Nephron (organoid): ENCODE measurements around the gene BICRAL.
"Not testable (repeated sequence)": the region's sequence is repeated elsewhere in the genome, so short reads cannot be mapped to it uniquely, and the experiment has no call there.

ENCODE experiments used
- H3K27ac Mint-ChIP-seq, 3 experiments: 2 replicates each; pipeline ENCODE4 v1.8.0; 2020; ENCODE audit warnings: mixed read lengths in 3 of 3, mild to moderate bottlenecking in 2 of 3, moderate library complexity in 1 of 3
- H3K27me3 Mint-ChIP-seq: 2 replicates; pipeline ENCODE4 v1.8.0; 2021; ENCODE audit warnings: low read depth, mild to moderate bottlenecking, moderate library complexity, mixed read lengths
- H3K36me3 Mint-ChIP-seq: 2 replicates; pipeline ENCODE4 v1.8.0; 2020; ENCODE audit warnings: low read depth, mixed read lengths
- H3K4me1 Mint-ChIP-seq: 2 replicates; pipeline ENCODE4 v1.8.0; 2020; ENCODE audit warnings: mixed read lengths
- H3K4me3 Mint-ChIP-seq, 3 experiments: 2 replicates each; pipeline ENCODE4 v1.8.0; 2020; ENCODE audit warnings: mild to moderate bottlenecking in 3 of 3, mixed read lengths in 3 of 3, moderate library complexity in 2 of 3
- H3K9me3 Mint-ChIP-seq: 2 replicates; pipeline ENCODE4 v1.8.0; 2020; ENCODE audit warnings: mixed read lengths
- CTCF ChIP-seq, 3 experiments: fragments of 200-600 bp; sonication (generic); IDR thresholded peaks; one replicate each; pipeline ENCODE4 v1.5.0; 2021; ENCODE audit warnings: antibody characterized with exemption in 3 of 3; ENCODE audit not compliant: unreplicated experiment in 3 of 3

The BICRAL gene

GRCh38 chr6:42891199-42891722 lies 109.4 kb downstream of the BICRAL start:
- Mint-ChIP-seq H3K4me1 (peaks cover 15% of the 10 kb centered on the region), H3K27me3 (no peaks in the 10 kb centered on the region), H3K27ac (peak overlapping the region; percentile 98 to 99 (median 99)), H3K9me3 (no peaks in the 10 kb centered on the region), H3K36me3 (peaks cover 6% of the 10 kb centered on the region), H3K4me3 (peak overlapping the region; percentile 93 to 97 (median 96))
- no peak for TF ChIP-seq CTCF (IDR thresholded peaks at IDR 0.05; ENCODE audit: unreplicated experiment in 3 of 3)

DNA sequence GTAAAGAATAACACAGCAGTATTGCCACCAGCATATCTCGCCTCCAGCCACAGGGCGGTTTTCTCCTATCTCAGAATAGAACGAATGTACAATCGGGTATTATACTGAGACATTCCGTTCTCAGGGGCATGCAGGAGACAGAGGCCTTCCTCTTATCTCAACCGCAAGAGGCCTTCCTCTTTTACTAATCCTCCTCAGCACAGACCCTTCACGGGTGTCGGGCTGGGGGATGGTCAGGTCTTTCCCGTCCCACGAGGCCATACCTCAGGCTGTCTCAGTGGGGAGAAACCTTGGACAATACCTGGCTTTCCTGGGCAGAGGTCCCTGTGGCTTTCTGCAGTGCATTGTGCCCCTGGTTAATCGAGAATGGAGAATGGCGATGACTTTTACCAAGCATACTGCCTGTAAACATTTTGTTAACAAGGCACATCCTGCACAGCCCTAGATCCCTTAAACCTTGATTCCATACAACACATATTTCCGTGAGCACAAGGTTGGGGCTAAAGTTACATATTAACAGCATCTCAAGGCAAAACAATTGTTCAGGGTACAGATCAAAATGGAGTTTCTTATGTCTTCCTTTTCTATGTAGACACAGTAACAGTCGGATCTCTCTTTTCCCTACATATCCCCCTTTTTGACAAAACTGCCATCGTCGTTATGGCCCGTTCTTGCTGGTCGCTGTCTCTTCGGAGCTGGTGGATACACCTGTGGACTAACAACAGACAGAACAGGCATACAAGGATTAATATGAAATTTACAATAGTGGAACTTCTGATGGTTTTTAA lies 112.4 kb downstream of the BICRAL start:
- Mint-ChIP-seq H3K4me1 (peaks cover 40% of the 10 kb centered on the region), H3K27ac (peak overlapping the region; percentile 14 to 40 (median 33)), H3K4me3 (peak overlapping the region in 2 of 3 experiments; percentile 6 to 27)
- not testable (repeated sequence) for H3K27me3 Mint-ChIP-seq, H3K36me3 Mint-ChIP-seq, H3K9me3 Mint-ChIP-seq

GRCh38 chr6:42896178-42896719 lies 114.4 kb downstream of the BICRAL start:
- TF ChIP-seq CTCF (IDR thresholded peaks at IDR 0.05; ENCODE audit: unreplicated experiment in 3 of 3), result no peak
- H3K27ac Mint-ChIP-seq, result peak overlapping the region in 2 of 3 experiments; percentile 13 to 57

GRCh38 chr6:42898891-42899361 lies 117.1 kb downstream of the BICRAL start:
- Mint-ChIP-seq H3K36me3 (no peaks in the 10 kb centered on the region), H3K27me3 (no peaks in the 10 kb centered on the region), H3K27ac (peak overlapping the region; percentile 89 to 93 (median 90)), H3K4me1 (peaks cover 71% of the 10 kb centered on the region), H3K9me3 (no peaks in the 10 kb centered on the region), H3K4me3 (peak overlapping the region in 2 of 3 experiments; percentile 13 to 54)
- peak; percentile 77 to 80 (median 78) for TF ChIP-seq CTCF (IDR thresholded peaks at IDR 0.05; ENCODE audit: unreplicated experiment in 3 of 3)

More at GRCh38 chr6:42896178-42896719, 114.4 kb downstream of the BICRAL start:
- Mint-ChIP-seq H3K9me3 (no peaks in the 10 kb centered on the region), H3K4me1 (peaks cover 48% of the 10 kb centered on the region), H3K27me3 (no peaks in the 10 kb centered on the region), H3K36me3 (no peaks in the 10 kb centered on the region), H3K4me3 (peak overlapping the region in 1 of 3 experiments; percentile 6)

DNA sequence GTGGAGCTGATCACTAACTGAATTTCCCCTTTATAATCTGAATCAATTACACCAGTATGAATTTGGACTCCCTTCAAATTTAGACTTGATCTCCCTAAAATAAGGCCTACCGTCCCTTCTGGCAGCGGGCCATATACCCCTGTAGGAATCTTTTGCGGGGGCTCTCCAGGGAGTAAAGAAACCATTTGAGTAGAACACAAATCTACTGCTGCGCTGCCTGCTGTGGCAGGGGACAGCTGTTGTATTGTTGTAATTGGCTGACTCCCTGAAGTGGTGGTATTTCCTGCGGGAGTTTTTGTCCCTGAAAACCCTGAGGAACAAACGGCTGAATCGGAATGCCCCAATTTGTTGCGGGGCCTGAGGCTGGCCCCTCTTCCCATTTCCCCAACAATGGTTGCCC lies 118.0 kb downstream of the BICRAL start:
- H3K9me3 Mint-ChIP-seq, result no peaks in the 10 kb centered on the region
- TF ChIP-seq CTCF (IDR thresholded peaks at IDR 0.05; ENCODE audit: unreplicated experiment in 3 of 3), result no peak
- H3K4me3 Mint-ChIP-seq, result peak overlapping the region; percentile 14 to 69 (median 59)
- no peaks in the 10 kb centered on the region for H3K27me3 Mint-ChIP-seq
- peaks cover 72% of the 10 kb centered on the region for H3K4me1 Mint-ChIP-seq
- H3K36me3 Mint-ChIP-seq, result no peaks in the 10 kb centered on the region
- peak overlapping the region; percentile 89 to 93 (median 90) for H3K27ac Mint-ChIP-seq

GRCh38 chr6:42901538-42901957 lies 119.7 kb downstream of the BICRAL start:
- peaks cover 79% of the 10 kb centered on the region for H3K4me1 Mint-ChIP-seq
- H3K36me3 Mint-ChIP-seq, result no peaks in the 10 kb centered on the region
- peak overlapping the region; percentile 7 to 31 (median 19) for H3K4me3 Mint-ChIP-seq
- no peaks in the 10 kb centered on the region for H3K9me3 Mint-ChIP-seq
- H3K27me3 Mint-ChIP-seq, result peaks cover 3% of the 10 kb centered on the region
- peak overlapping the region; percentile 44 to 97 (median 90) for H3K27ac Mint-ChIP-seq
- TF ChIP-seq CTCF (IDR thresholded peaks at IDR 0.05; ENCODE audit: unreplicated experiment in 3 of 3), result peak; percentile 77 to 86 (median 84)

DNA sequence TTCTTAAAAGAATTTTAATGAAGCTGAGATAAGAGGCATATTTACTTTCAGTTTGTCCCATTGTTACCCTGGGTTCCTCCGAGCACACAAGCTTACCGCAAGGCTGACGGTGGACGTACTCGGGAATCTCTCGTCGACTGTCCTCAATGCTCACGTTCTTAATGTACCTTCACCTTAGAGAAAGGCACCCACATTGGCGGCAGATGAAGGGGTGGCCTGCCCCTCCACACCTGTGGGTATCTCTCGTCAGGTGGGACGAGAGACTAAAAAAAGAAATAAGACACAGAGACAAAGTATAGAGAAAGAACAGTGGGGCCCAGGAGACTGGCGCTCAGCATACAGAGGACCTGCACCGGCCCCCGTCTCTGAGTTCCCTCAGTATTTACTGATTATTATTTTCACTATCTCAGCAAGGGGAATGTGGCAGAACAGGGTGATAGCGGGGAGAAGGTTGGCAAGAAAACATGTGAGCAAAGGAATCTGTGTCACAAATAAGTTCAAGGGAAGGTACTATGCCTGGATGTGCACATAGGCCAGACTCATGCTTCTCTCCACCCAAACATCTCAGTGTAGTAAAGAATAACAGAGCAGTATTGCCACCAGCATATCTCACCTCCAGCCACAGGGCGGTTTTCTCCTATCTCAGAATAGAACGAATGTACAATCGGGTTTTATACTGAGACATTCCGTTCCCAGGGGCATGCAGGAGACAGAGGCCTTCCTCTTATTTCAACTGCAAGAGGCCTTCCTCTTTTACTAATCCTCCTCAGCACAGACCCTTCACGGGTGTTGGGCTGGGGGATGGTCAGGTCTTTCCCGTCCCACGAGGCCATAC lies 120.8 kb downstream of the BICRAL start:
- peaks cover 78% of the 10 kb centered on the region for H3K4me1 Mint-ChIP-seq
- peak overlapping the region; percentile 90 to 97 (median 92) for H3K27ac Mint-ChIP-seq
- H3K27me3 Mint-ChIP-seq, H3K36me3 Mint-ChIP-seq, H3K9me3 Mint-ChIP-seq: not testable (repeated sequence)
- peak overlapping the region in 2 of 3 experiments; percentile 9 to 31 for H3K4me3 Mint-ChIP-seq
